ENCODE results near the gene SUGT1.

GRCh38 chr13:52701728-52702465 is 49.3 kb downstream of the SUGT1 start:
- TF ChIP-seq CTCF (IDR thresholded peaks at IDR 0.05), result no peak
- TF ChIP-seq REST (IDR thresholded peaks at IDR 0.05; ENCODE audit: insufficient read depth in 1 of 2, low read depth in 2 of 2, low read length in 1 of 2), result no peak
- TF ChIP-seq POLR2AphosphoS5 (IDR thresholded peaks at IDR 0.05; ENCODE audit: low read depth, low read length), result no peak
